Islet of Langerhans (tissue), 1 donor: ENCODE measurements around the gene USP9X.
"Not testable (repeated sequence)": the region's sequence is repeated elsewhere in the genome, so short reads cannot be mapped to it uniquely, and the experiment has no call there.

Source experiments
- FAIRE-seq: peaks from one replicate; lab custom pipeline; 2011; peaks lifted over from hg19 to GRCh38; lab: Jason Lieb, UNC

USP9X gene

DNA sequence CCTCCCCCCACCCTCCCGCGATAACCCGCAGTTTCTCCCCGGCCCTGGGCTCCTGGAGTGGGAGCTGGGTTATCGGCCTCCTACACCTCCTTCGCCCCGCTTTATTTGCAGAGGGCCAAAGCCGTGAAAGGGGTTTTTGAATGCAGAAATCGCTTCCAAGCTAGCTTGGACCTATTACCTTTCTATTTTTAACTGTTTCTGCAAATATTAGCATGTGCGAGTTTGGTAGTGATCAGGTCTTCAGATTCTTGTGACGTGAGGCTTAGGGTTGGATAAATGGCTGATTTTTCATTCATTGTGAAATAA, 1.3 kb downstream of the USP9X start:
- no peak for FAIRE-seq

DNA sequence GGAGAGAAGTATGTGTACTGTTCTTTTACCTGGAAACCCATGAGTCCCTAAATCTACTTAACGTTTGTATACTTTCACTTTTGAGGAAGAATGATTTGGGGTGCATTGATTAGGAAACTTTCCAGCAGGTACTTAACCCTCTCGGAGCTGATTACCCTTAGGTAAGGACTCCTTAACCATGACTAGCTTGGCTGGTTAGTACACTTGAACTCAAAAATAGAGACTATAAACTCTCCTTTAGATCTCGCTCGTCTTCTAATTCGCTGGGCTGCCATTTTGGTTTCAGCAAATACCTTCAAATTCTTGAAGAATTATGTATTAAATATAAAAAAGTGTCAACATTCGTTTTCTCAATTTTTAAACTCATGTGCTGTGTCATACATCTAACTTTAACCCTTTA, 2.0 kb downstream of the USP9X start:
- no peak for FAIRE-seq

DNA sequence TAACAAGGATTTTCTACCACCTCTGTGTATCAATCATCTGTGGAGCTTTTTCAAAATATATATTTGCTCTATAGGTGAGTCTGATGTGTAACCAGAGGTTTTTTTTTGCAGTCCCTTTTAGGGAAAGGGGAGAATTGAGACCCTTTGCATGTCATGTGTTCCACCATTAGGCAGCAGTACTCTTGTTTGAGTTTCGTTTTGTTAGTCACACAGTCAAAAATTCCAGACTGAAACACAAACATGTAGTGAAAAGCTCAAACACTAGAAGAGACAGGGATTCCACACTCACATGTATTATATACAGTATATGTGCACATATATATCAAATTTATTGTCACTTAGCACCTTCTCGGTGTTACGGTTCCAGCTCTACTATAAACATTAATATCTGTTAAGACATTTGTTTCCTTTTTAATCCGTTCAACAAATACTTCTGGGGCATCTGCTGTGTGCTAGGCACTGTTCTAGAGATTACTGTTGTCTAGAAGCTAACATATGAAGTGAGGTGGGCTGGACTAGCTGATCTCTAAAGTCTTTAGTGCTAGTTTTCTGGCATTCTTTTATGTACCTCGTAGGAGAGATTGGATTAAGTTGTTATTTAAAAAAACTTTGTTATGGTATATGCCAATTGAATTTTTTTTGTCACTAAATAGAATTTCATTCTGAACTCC, 5.5 kb downstream of the USP9X start:
- FAIRE-seq = no peak

DNA sequence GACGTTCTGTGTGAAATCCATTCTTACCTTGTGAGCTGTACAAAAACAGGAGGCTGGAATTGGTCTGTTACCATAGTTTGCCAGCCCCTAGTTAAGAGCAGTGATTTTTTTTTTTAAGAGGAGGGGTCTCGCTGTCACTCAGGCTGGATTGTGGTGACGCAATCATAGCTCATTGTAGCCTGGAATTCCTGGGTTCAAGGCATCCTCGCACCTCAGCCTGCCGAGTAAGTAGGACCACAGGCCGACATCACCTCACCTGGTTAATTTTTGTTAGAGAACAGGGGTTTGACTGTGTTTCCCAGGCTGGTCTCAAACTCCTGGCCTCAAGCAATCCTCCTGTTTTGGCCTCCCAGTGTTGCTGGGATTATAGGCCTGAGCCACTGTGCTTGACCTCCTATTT, 7.5 kb downstream of the USP9X start:
- no peak for FAIRE-seq

DNA sequence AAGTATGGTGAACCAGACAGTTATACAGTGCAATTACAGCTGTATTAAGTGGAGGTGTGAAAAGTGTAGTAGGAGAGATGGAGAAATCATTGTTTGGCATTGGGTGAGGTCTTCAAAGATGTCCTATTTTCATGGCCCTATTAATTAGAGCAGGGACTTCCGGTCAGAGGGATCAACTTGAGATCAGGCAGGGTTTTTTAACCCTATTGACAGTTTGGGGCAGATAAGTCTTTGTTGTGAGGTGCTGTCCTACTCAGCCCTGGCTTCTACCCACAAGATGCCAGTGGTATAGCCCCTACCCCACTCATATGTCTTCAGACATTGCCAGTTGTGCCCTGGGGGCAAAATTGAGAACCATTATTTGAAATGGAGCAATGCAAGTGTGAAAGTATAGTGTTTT, 9.9 kb downstream of the USP9X start:
- FAIRE-seq = no peak

DNA sequence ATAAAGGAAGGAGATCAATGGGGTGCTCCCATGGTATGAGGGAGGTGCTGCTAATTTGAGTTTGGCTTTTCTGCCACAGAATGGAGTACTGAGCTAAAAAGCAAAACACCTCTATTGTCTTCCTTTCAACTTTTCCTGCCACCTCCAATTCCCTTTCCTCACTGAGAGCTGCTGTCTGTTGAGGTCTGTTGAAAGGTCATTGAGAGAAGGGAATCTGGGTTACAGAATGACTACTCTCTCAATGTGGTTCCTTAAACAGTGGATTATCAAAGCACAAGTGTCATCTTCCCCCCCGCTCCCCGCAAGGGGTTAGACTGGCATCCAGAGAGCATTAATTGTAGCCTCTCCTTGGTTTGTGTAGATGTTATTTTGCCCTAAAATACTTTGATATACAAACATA, 10.7 kb downstream of the USP9X start:
- FAIRE-seq = no peak

DNA sequence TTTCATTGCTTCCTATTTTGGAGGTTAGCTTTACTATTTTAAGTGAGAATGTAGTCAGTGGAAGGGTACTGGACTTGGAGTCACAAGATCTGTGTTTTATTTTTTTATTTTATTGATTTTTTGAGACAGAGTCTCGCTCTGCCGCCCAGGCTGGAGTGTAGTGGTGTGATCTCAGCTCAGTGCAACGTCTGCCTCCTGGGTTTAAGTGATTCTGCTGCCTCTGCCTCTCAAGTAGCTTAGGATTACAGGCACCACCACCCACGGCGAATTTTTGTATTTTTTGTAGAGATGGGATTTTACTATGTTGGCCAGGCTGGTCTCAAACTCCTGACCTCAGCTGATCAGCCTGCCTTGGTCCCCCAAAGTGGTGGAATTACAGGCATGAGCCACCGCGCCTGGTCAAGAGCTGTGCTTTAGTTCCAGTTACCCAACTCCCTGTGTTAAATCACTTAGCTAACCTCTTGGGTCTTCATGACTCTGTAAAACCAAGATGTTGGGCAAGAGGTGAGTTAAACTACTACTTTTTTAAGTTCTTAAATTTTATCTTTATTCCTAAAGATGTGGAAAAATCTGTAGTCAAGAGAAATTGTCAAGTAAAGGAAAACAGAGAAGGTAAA, 11.2 kb downstream of the USP9X start:
- FAIRE-seq = no peak

DNA sequence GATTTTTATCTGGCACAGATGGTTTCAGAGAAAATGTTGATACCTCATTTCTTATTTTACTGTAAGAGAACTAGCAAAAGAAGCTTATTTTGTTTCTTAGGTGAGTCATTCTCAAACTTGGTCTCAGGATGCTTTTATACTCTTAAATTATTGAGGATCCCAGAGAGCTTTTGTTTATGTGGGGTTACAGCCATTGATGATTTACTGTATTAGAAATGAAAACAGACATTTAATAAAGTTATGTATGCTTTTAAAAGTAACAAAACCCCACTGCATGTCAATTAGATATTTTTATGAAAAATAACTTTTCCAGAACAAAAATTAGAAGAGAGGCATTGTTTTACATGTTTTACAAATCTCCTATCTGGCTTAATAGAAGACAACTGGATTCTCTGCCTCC, 12.1 kb downstream of the USP9X start:
- FAIRE-seq = no peak

DNA sequence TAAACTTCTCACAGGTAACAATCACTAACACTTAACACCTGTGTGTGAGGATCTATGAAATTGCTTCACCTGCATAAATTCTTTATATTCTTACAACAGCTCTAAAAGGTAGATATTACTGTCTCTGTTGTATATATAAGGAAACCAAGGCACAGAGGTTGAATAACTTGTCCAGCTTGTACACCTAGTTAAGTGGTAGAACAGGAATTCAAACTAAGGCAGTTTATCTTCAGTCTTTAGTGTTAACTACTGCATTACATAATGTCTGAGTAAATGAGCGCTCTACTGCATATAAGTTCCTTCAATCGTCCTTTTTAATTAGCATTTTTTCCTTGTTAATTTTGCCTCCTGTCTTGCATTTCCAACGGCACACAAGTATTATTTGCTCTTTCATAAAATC, 15.0 kb downstream of the USP9X start:
- no peak for FAIRE-seq

DNA sequence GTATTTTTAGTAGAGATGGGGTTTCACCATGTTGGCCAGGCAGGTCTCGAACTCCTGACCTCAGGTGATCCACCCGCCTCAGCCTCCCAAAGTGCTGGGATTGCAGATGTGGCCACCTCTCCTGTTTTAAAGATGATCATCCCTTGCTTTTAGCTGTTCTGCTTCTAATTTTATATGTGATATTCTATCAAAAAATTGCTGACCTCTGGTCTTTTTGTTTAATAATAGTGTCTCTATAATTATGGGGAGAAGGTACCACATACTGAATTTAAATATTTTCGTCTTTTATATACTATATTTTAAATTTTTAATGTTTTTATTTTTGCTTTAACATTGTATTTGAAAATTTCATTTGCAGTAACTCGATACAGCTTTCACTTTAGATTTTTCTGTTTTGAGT, 15.6 kb downstream of the USP9X start:
- FAIRE-seq = no peak

DNA sequence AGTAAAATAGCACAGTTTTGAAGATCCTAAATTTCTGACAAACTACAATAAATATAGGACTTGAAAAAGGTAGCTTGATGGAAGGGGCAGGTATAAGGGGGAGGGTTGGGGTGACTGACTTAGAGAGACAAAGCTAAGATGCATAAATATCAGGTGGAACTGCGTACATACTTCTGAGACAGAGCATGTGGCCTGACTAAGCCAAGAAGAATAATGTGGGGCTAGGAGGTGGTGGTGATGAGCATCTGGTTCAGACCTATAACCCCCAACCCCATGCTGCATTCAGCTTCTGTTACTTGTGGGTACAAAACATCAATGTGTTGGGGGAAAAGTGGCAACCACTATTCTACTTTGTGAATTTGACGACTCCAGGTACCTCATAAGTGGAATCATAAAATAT, 19.8 kb downstream of the USP9X start:
- FAIRE-seq = no peak

DNA sequence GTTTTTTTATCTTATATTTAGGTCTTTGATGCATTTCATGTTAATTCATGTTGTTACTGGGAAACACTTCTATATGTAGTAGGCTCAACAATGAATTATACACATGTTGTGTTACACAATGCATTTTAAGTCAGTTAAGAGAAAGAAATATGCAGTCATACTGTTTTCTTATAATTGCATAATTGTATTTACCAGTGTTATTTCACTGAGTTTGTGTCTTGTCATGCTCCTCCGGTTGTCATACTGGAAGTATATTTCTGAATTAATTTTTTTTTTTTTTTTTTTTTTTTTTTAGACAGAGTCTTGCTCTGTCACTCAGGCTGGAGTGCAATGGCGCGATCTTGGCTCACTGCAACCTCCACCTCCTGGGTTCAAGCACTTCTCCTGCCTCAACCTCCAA, 21.0 kb downstream of the USP9X start:
- not testable (repeated sequence) for FAIRE-seq

DNA sequence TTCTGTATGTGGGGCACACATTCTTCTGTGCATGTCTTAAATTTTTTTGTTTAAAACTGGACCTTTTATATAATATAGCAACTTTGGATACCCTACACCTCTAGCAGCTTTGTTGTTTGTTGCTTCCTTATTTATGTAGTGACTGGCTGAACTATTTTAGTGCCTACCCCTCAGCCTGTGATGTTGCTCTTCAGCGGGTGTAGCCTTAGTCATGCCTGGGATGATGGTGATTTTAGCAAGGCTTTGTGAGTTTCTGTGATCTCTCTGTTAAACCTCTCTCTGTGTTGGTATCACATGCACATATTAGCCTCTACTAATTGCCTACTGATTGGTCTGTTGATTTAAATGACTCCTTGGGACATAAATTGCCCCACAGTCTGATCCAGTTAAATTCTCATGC, 22.8 kb downstream of the USP9X start:
- FAIRE-seq = no peak

DNA sequence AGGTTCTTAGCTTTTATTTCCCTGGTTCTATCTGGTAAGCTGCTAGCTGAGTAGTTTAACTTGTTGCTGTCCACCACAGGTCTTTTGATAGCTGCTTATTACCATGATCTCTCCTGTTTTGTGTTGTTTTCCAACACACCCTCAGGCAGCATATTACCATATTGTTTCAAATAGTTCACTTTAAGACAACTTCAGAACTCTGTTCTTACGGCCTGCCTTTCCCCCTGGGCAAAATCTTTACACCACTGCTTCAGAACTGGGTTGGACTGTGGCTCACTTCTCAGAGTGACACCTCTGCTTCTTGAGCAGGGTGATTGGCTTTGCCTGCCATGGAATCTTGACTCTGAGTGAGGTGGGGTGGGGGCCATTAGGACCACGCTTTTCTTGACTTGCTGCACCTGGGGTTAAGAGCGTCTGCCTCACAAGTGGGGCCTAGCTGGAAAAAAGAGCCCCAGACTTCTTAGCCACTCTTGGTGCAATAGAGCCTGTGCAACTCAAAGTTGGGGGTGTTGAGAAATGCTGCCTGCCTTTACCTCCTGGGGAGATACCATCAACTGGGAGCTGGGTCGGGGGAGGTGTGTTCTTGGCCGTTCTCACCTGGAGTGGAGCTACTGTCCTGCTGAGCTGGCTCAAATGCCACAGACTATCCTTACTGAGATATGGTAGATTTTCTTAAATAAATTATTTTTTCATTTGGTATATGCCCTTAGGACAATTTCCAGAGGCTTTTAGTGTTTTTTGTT, 23.4 kb downstream of the USP9X start:
- no peak for FAIRE-seq

DNA sequence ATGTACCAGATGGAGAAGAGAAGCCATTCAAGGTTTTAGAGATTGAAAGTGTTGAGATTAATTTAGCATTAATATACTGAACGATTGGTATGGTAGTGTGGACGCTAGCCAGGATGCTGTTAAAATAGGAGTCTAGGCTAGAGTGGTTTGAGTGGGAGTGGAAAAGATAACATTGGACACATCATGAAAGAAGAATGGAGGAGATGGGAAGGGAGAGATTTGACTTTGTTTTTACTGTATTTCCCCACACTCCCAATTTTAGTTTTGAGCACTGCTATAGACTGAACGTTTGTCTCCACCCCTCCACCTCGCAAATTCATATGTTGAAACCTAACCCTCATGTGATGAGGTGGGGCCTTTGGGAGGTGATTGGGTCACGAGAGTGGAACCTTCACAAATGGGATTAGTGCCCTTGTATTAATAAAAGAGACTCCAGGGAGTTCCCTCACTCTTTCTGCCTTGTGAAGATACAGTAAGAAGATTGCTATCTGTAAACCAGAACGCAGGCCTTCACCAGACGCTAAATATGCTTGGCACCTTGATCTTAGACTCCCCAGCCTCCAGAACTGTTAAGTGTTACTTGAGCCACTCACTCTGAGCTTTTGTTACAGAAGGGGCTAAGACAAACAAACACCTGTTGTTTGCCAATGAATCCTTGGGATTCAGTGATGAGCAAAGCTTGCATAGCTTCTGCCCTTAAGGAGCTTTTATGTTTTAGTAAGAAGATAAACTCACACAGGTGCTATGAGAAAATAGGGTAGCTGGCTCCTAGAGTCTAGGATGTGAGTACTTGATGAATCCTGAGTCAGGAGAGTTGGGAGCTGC, 25.8 kb downstream of the USP9X start:
- no peak for FAIRE-seq

DNA sequence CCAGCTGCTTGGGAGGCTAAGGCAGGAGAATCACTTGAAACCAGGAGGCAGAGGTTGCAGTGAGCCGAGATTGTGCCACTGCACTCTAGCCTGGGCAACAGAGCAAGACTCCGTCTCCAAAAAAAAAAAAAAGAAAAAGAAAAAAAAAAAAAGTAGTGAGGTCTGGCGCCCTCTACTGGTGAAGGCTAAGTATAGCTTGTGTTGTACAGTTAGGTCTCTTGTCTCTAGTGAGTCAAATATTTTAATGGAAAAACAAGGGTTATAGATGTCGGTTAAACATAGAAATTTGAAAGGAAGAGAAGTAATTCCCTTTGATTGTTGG, 29.8 kb downstream of the USP9X start:
- FAIRE-seq = not testable (repeated sequence)

DNA sequence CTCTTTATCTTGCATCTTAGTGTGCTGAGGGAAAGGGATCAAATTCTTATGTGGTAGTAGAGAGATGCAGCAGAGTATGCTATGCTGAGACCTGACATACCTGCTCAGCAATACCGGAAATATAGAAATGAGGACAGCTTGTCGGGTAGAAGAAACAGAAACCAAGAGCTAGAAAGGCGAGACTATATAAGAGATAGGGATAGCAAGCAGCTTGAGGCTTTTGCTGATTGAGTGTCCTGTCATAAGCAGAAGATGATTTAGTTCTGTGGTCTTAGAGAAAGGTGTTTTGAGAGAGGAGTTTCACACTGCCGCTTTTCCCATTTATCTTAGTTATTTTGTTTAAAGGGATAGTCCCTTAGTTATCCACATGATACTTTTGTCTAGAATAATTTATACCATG, 31.7 kb downstream of the USP9X start:
- no peak for FAIRE-seq

DNA sequence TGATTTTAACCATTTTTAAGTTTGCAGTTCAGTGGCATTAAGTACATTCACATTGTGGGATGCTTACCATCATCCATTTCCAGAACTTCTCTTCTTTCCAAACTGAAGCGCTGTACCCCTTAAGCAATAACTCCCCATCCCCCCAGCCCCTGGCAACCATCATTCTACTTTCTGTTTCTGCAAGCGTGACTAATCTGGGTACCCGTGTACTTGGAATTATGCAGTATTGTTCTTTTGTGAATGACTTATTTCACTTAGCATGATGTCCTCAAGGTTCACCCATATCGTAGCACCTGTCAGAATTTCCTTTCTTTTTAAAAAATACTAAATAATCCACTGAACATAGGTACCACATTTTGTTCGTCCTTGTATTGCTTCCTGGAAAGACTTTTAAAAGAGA, 32.9 kb downstream of the USP9X start:
- FAIRE-seq = no peak

DNA sequence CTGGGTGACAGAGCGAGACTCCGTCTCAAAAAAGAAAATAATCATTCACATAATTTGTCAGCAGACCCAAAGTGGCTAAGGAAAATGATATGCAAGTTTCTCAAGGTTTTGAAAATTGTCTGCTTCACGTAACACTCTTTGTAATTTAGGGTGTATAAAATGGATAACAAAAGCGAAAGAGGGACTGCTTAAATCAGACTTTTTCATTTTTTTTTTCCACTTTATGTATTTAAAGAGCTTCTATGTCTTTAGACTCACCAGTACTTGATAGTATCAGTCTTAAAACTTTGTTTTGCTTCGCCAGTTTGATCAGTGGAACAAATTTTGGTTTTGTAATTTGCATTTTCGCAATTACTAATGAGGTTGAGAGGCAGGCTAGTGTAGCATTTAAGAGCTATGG, 34.6 kb downstream of the USP9X start:
- FAIRE-seq = no peak

DNA sequence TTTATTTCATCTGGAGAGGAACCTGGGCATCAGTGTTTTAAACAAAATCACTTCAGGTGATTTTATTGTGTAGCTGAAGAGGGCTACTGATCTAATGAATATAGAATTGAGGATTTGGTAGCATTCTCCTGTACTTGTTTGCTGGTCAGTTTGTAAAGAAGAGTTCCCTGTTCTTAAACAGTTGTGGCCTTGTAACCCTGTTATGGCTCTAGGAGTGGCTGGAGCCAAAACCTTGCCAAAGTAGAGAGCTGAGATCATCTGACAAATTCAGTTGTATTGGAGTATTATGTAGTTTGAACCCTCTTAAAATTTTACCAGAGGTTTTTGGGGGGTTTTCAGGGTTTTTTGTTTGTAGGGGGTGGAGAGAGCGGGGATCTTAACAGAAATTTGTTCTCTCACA, 36.5 kb downstream of the USP9X start:
- FAIRE-seq = no peak

DNA sequence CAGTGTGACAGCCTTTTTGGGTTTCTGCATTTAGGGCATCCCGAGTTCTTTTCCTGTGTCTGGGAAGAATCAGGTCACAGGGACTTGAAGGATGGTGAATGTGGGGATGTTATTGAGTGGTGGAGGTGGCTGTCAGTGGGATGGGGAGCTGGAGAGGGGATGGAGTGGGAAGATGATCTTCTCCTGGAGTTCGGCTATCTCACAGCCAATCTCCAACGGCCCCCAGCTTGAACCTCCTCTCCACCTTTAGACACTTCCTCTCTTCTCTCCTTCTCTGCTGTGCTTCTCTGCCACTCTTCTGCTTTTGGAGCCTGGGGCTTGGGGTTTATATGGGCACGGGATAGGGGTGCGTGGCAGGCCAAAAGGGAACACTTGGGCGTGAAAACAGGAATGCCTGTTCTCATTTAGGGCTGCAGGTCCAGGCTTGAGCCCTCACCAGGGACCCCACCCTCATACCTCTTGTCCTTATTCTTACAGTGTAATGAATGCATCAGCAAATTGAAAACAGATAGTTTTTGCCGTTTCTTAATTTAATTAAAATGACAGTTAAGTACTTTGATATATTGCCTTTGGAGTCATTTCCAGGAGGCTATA, 37.5 kb downstream of the USP9X start:
- FAIRE-seq = no peak

DNA sequence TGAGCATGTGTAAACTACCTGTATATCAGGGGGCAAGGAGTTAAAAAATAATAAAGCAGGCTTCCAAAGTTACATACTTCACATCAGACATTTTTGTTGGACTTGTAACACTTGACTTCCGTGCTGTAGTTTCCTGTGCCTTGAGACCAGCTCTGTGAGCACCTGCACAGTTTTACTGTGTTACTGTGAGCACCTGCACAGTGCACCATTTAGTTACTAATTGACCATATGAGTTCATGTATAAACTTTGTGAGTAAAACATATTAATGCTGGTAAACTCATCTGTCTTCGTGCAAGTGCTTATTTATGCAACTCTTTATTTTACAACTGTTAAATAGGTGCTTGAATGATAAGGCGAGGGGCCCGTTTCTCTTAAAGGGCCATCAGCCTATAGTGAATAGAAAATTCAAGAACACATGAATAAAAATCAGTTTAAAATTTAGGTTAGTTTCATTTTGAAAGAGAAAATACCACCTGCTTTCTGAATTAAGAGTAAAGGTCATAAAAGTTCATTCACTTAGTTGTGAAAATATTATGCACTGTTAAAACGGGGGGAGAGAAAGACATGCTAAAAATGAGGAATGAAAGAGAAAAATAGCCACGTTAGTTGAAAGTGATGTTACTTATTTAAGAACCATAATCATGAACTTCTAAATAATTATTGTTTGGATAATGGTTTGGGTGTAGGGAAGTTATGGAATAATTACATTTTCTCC, 42.4 kb downstream of the USP9X start:
- no peak for FAIRE-seq
